Motor neuron (in vitro differentiated cells): Measurements from ENCODE around the gene MLLT10. TPM values are rescaled to one million over a fixed set of nuclear protein-coding genes. Genes with fewer than 3 reads are reported as not detected.
A peak's percentile ranks its signal among the peaks of the same experiment; 100 is the strongest.

Experiments used
- ATAC-seq, 8 experiments: fragments of 200-7000 bp; cut with Tn5 transposase; replicated peaks in 6 of 8; 2 replicates each; pipeline ENCODE4 v1.8.0; 2021; ENCODE audit warnings: mild to moderate bottlenecking in 8 of 8, moderate library complexity in 8 of 8
- H3K27ac ChIP-seq, 2 donors: fragments of 250-450 bp; sonication (Bioruptor Pico); 2 replicates each; pipeline ENCODE4 v1.9.0; 2021; ENCODE audit warnings: antibody characterized with exemption in 2 of 2, mild to moderate bottlenecking in 2 of 2, moderate library complexity in 1 of 2
- H3K4me1 ChIP-seq, 2 donors: fragments of 250-450 bp; sonication (Bioruptor Pico); replicated peaks in 1 of 2; 2 replicates each; pipeline ENCODE4 v1.6.1; 2021; ENCODE audit warnings: antibody characterized with exemption in 2 of 2, mild to moderate bottlenecking in 2 of 2, moderate library complexity in 1 of 2
- H3K4me3 ChIP-seq, 5 donors: fragments of 250-450 bp; sonication (Bioruptor Pico); 2 replicates each; pipeline ENCODE4 v1.9.0; 2021; ENCODE audit warnings: antibody characterized with exemption in 5 of 5, mild to moderate bottlenecking in 5 of 5, moderate library complexity in 4 of 5
- WGBS, 10 experiments: fragments of 450-650 bp; shearing (Covaris generic); methylation state at CpG; one replicate each; pipeline ENCODE4 v1.0.0; 2022; 5-methylcytosine and 5-hydroxymethylcytosine counted together
- in situ Hi-C, 9 experiments: fragments of 400-800 bp; cut with MboI; loops; one replicate each; pipeline ENCODE4 v1.15.0; 2021; ENCODE audit warnings: low sequenced_read_pairs in 9 of 9, low pct_unique_long_range_greater_than_20kb in 2 of 9; ENCODE audit not compliant: unreplicated experiment in 9 of 9
- total RNA-seq, 8 experiments: library from RNA; unstranded; fragments of 300-600 nt; gene quantifications; 2 replicates each; pipeline versions ENCODE4 v1.2.3 to v1.2.4, GENCODE V29; 2022

Gene MLLT10
- total RNA-seq, 8 experiments from 2014 or later: 19.0 to 59.6 (median 34.1) TPM

- in situ Hi-C loops: loop anchor here in 1 of 9 experiments (25.0 kb wide), 1 partner anchor 210 kb away; no protein-coding TSS in a partner anchor
- WGBS, 10 experiments: 0 to 1% (median 0%) methylated on average over 1 to 18 of the region's 68 CpGs; no CpG with 5 or more reads in 1 of the 10 experiments
- H3K4me1 ChIP-seq: peaks cover 13 to 25% of the 10 kb centered on the region in 2 donors
- H3K4me3 ChIP-seq: peak overlapping the region; percentile 38 to 49 (median 45)
- ATAC-seq: peak; percentile 2 to 62 (median 6)
- peak overlapping the region; percentile 84 to 92 for H3K27ac ChIP-seq
Observed at GRCh38 chr10:21526860-21527597, 7.0 kb upstream of the MLLT10 start.

GRCh38 chr10:21527598-21528235 lies 6.3 kb upstream of the MLLT10 start:
- Histone ChIP-seq H3K4me1 (peaks cover 11 to 26% of the 10 kb centered on the region in 2 donors), H3K27ac (peak overlapping the region; percentile 84 to 92), H3K4me3 (peak overlapping the region; percentile 38 to 49 (median 45))
- ATAC-seq: no peak
- 0 to 7% (median 2%) methylated on average over 8 to 18 of the region's 18 CpGs for WGBS, 10 experiments
- in situ Hi-C loops: loop anchor here in 1 of 9 experiments (25.0 kb wide), 1 partner anchor 210 kb away; no protein-coding TSS in a partner anchor

GRCh38 chr10:21528236-21529031 lies 5.6 kb upstream of the MLLT10 start:
- peak overlapping the region; percentile 84 to 92 for H3K27ac ChIP-seq
- H3K4me3 ChIP-seq: peak overlapping the region; percentile 7 to 49 (median 45)
- ATAC-seq: no peak
- H3K4me1 ChIP-seq: peaks cover 3 to 24% of the 10 kb centered on the region in 2 donors
- WGBS, 10 experiments: 0 to 63% (median 6%) methylated on average over 4 to 8 of the region's 8 CpGs
- in situ Hi-C loops: loop anchor here in 1 of 9 experiments (25.0 kb wide), 1 partner anchor 209 kb away; no protein-coding TSS in a partner anchor

GRCh38 chr10:21529032-21529910 lies 4.8 kb upstream of the MLLT10 start:
- in situ Hi-C loops: loop anchor here in 1 of 9 experiments (25.0 kb wide), 1 partner anchor 208 kb away; no protein-coding TSS in a partner anchor

GRCh38 chr10:21530168-21530567 lies 3.9 kb upstream of the MLLT10 start:
- Histone ChIP-seq H3K27ac (no peak overlapping the region), H3K4me3 (no peak overlapping the region), H3K4me1 (peaks cover 0 to 16% of the 10 kb centered on the region in 2 donors)
- in situ Hi-C loops: loop anchor here in 1 of 9 experiments (25.0 kb wide), 1 partner anchor 207 kb away; no protein-coding TSS in a partner anchor
- ATAC-seq: no peak
- WGBS, 10 experiments: 75 to 100% (median 92%) methylated on average over 1 of the region's 1 CpG; no CpG with 5 or more reads in 1 of the 10 experiments

More at GRCh38 chr10:21529032-21529910, 4.8 kb upstream of the MLLT10 start:
- Histone ChIP-seq H3K4me1 (peaks cover 0 to 16% of the 10 kb centered on the region in 2 donors), H3K4me3 (peak overlapping the region; percentile 7 to 49 (median 45)), H3K27ac (peak overlapping the region; percentile 84 to 92)
- no peak for ATAC-seq
- 14 to 98% (median 34%) methylated on average over 4 to 9 of the region's 9 CpGs for WGBS, 10 experiments

GRCh38 chr10:21530641-21531040 lies 3.4 kb upstream of the MLLT10 start:
- in situ Hi-C loops: loop anchor here in 1 of 9 experiments (25.0 kb wide), 1 partner anchor 207 kb away; no protein-coding TSS in a partner anchor

GRCh38 chr10:21531164-21531563 lies 2.9 kb upstream of the MLLT10 start:
- Histone ChIP-seq H3K4me3 (no peak overlapping the region), H3K4me1 (peaks cover 6 to 23% of the 10 kb centered on the region in 2 donors), H3K27ac (no peak overlapping the region)
- in situ Hi-C loops: loop anchor here in 1 of 9 experiments (25.0 kb wide), 1 partner anchor 206 kb away; no protein-coding TSS in a partner anchor
- no peak for ATAC-seq
- 30 to 100% (median 65%) methylated on average over 1 of the region's 1 CpG; no CpG with 5 or more reads in 2 of the 10 experiments for WGBS, 10 experiments

More at GRCh38 chr10:21530641-21531040, 3.4 kb upstream of the MLLT10 start:
- no peak overlapping the region for H3K4me3 ChIP-seq
- peaks cover 2 to 18% of the 10 kb centered on the region in 2 donors for H3K4me1 ChIP-seq
- 33 to 82% (median 50%) methylated on average over 1 of the region's 1 CpG; no CpG with 5 or more reads in 1 of the 10 experiments for WGBS, 10 experiments
- no peak for ATAC-seq
- H3K27ac ChIP-seq: no peak overlapping the region

GRCh38 chr10:21532694-21533466 lies 1.2 kb upstream of the MLLT10 start:
- Histone ChIP-seq H3K4me3 (peak overlapping the region; percentile 62 to 89 (median 70)), H3K4me1 (peaks cover 8 to 23% of the 10 kb centered on the region in 2 donors), H3K27ac (peak overlapping the region; percentile 90)
- 0 to 31% (median 9%) methylated on average over 2 to 10 of the region's 10 CpGs for WGBS, 10 experiments
- in situ Hi-C loops: loop anchor here in 1 of 9 experiments (25.0 kb wide), 1 partner anchor 204 kb away; no protein-coding TSS in a partner anchor
- ATAC-seq: no peak

- H3K4me3 ChIP-seq: peak overlapping the region; percentile 62 to 89 (median 70)
- peaks cover 8 to 23% of the 10 kb centered on the region in 2 donors for H3K4me1 ChIP-seq
- ATAC-seq: no peak
- H3K27ac ChIP-seq: peak overlapping the region; percentile 90
- WGBS, 10 experiments: no CpG with 5 or more reads among the region's 26 CpGs
- in situ Hi-C loops: loop anchor here in 1 of 9 experiments (25.0 kb wide), 1 partner anchor 203 kb away; no protein-coding TSS in a partner anchor
Observed at GRCh38 chr10:21534280-21534586, 201 bp downstream of the MLLT10 start.

GRCh38 chr10:21534604-21535493 lies 817 bp downstream of the MLLT10 start:
- Histone ChIP-seq H3K27ac (peak overlapping the region; percentile 90), H3K4me3 (peak overlapping the region; percentile 62 to 89 (median 70)), H3K4me1 (peaks cover 8 to 19% of the 10 kb centered on the region in 2 donors)
- in situ Hi-C loops: loop anchor here in 1 of 9 experiments (25.0 kb wide), 1 partner anchor 202 kb away; no protein-coding TSS in a partner anchor
- ATAC-seq: peak; percentile 27 to 57 (median 55)
- 0% methylated on average over 2 of the region's 96 CpGs; no CpG with 5 or more reads in 9 of the 10 experiments for WGBS, 10 experiments
